RKO (cell line): ENCODE results near the gene UBE2J2.

Experiments used
- DNase-seq: peaks from one replicate; pipeline ENCODE4 v3.0.0-alpha.2; 2016; ENCODE audit warnings: low spot score

UBE2J2 gene

DNA sequence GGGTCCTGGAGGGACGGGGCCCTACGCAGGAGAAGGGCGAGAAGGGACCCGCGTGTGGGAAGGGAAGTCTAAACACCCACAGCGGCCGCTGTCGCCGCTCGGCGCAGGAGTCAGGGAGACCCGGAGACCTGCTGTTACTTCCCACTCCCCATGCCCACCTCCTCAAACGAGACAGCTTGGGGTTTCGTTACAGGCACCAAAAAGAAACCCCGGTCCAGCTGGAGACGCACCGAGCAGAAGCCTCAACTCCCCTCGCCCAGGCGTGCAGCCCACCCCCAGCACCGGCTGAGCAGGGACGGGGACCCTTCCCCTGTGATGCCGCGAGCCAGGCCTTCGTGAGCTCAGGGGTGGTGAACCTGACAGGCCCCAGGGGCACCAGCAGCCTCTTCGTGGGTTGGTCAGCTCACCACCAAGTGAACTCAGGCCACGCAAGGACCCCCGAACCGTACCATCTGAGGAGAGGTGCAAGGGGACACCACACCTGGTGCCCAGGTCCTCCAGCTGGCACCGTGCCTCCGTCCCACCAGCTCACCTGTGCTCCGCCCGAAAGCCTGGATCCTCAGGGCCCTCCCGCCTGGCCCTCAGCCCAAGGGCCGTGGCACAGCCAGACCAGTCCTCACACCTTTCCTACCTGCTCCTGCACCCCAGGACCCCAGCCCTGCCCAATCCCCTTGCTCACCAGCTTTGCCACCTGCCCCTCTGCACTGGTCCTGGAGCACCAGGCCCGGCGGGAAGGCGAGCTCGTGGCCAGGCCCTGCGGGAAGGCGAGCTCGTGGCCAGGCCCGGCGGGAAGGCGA, 46.9 kb downstream of the UBE2J2 start:
- DNase-seq: no peak

DNA sequence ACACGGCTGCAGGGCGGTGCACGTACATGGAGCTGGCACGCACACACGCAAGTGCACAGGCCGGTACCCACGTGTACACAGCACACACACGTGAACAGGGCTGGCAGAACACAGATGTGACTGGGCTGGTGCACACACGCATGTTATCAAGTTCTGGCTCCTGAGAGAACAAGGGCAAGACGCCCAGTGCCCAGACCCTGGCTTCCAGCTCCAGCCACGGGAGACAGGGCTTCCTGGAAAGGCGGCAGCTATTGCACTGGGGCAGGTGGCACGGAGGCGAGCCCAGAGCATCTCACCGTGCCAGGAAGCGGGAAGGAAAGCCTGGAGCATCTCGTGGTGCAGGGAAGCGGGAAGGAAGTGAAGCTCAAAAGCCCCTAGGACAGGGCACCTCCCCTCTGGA, 47.7 kb downstream of the UBE2J2 start:
- no peak for DNase-seq

DNA sequence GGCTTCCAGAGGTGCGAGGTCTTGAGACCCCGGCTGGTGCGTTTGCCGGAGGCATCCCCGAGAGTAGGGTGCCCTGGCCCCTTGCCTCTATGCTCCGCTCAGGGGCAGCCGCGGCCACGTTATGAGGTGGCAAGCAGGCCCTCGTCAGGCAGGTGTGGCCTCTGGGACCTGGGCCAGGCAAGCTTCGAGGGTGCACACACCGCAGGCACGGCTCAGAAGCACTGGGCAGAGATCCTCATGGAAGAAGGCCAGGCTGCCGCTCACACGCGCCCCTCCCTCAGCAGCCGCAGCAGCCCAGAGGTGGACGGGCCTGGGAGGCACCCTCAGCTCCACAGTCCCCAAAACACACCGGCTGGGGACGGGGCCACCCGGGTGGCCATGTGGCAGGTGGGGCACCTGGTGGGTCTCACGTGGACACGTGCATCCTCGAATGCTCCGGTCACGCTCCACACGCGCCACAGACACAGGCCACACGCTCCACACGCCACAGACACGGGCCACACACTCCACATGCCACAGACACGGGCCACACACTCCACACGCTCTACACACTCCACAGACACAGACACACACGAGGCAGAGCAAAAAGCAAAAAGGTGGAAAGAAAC, 48.3 kb downstream of the UBE2J2 start:
- no peak for DNase-seq

DNA sequence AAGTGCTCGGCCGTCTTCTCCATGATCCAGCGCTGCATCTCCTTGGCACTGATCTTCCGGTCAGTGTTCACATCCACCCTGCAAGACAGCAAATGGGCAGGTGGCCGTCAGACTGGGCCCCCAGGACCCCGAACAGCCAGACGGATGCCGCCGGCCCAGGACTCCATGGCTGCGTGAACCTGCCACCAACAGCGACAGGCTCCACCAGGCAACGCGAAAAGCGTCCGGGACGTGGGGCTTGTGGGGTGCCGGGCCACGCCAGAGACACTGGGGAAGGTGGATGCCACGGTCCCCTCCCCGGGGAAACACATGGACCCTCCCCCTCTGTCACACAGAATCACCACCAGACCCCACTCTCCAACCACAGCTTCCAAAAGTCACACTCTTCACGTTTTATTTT, 49.8 kb downstream of the UBE2J2 start:
- no peak for DNase-seq

DNA sequence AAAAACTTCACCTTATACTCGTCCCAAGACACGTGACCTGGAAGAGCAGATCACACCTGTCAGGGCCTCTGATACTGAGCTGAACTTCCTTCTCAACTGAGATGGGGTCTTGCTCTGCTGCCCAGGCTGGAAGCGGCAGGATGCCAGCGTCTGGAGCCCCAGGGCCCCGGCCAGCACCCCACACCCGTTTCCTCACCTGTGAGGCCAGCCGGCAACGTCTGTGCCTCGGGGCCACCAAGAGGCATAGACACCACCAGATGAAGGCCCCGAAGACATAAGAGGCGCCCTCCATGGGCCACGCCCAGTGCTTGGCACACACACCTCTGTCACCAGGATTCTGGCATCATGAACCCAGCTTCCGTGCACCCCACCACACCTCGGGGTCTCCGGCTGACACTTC, 50.3 kb downstream of the UBE2J2 start:
- no peak for DNase-seq

DNA sequence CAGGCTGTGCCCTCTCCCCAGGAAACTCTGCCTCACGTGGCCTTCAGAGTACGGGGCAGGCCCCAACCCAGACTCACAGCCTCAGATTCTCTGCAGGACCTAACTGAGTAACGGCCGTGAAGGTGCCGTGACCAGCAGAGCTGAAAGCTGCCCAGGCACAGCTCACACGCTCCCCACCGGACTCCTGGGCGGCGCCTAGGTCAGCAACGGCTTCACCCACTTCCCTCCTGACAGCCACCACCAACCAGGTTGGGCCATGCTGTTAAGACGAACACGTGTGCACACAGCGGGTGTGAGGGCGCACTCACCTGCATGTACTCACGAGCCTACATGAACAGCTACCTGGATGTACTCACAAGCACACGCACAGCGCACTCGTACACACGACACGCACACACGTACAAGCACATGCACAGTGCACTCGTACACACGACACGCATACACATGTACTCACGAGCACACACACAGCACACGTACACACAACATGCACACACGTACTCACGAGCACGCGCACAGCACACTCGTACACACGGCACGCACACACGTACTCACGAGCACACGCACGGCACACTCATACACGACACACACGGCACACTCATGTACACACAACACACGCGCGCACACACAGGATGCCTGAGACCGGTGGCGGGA, 51.0 kb downstream of the UBE2J2 start:
- no peak for DNase-seq

DNA sequence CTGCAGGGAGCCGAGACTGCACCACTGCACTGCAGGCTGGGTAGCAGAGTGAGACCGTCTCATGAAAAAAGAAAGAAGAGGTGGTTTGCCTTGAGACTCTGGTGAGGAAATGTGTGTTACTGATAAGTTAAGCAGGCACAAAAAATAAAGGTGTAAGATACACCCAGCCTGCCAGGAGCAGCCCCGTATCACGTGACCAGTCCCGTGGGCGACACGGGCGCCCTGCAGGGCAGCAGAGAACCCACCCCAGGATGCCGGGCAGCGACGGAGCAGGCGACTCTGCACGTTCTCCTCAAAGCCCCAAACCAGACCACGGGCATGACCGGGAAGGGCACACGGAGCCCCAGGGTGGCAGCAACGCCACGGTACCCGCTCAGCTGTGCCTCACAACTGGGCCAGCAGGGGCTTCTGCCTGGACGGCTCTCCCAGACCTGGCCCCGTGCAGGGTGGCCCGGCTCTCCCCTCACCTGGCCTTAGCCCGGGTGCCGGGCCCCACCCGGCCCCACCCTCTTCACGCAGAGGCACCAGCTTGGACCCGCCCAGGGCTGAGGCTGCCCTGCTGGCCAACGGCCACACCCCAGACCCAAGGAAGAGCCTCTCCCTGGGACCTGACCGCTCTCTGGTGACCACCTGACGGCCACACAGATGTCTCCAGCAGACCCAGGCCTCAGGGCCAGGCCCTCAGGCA, 51.6 kb downstream of the UBE2J2 start:
- DNase-seq: no peak

DNA sequence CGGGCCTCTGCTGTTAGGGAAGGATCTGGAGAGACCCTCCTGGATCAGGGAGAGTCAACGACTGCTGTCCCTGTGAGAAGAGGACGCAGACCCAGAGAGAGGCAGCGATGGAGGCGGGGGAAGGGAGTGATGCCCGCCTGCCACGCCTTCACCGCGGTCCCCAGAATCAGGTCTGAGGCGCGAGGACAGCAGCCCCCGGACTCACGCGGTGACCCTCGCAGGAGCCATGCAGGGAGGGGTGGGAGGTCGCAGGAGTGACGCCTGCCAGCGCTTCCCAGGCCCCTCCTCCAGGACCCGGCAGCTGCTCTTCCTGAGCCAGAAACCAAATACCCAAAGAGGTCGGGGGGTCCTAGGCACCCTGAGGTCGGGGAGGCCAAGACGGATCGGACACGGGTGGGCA, 53.5 kb downstream of the UBE2J2 start:
- DNase-seq: no peak

DNA sequence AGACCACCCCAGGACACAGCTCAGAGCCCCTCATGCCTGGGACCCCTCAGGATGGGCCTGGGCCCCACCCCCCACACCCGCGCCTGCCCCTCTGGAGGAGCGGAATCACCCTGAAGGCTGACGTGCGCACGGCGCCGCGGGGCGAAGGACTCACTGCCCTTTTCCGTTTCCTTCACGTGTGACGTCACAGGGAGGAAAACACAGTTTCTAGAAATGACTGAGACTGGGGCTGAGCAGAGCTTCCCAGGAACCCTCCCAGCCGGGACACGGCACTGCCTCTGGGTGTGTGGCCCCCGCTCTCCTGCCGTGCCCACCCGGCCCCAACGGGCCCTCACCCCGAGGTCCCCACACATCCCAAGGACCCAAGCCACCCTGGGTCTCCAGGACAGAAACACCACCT, 54.3 kb downstream of the UBE2J2 start:
- no peak for DNase-seq

DNA sequence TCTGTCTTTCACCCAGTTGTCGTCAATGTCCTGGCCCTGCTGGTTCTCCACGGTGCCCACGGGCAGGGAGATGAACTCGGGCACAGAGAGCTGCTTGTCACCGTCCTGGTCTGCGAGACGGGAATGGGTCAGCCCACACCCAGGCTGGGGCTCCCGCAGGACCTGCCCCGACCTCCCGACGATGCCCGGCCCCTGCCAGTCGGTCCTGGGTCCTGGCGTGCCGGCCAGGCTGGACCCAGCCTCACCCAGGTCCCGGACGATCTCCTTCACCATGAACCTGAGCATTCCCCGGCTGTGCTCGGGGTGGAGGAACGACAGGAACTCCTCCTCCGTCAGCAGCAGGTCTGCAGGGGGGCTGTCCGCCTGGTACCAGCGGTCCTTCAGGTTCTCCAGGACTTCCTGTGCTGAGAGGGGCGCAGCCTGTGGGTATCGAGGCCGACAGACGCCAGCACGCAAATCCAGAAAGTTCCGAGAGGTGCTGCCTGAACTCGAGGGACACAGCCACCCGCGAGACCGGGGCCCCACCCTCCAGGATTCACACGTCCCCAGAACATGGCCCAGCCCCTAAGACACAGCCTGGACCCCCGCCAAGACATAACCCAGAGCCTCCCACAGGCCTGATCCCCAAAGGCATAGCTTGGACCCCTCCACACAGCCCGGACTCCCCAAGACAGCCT, 55.0 kb downstream of the UBE2J2 start:
- no peak for DNase-seq

DNA sequence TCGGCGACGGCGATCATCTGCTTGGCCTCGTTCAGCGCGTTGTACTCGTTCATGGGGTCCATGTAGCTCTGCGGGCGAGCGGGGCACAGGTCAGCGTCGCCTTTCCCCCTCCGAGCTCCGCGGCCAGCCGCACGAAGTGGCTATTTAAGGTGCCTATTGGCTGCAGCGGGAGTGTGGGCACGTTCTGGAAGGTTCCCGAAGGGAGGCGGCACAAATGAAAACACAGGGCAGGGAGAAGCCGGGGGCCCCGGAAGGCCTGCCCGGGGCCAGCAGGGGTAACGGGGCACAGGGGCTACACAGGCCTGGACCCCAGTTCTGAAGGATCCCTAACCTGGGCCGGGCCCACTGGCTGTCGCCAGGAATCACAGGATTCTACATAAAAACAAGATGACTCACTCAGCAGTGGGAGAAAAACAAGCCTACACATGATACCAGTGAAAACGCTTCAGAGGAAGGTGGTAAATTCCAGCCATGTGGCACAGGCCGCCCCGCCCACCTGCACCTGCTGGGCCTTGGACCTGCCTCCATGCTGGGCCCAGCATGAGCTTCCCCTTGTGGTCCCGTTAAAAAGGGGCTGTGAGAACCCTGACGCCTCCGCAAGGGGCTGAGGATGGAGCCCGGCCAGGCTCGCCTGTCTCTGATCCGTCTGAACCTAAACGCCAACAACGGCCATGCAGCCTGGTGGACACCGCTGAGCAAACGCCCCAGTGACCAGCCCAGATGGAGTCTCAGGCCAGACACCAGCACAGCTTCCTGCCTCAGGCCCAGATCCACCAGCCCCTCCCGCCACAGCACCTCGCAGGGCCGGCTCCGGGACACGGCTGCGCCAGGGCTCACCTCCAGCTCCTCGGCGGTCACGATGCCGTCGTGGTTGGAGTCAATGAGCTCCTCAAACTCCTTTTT, 55.8 kb downstream of the UBE2J2 start:
- DNase-seq: no peak

DNA sequence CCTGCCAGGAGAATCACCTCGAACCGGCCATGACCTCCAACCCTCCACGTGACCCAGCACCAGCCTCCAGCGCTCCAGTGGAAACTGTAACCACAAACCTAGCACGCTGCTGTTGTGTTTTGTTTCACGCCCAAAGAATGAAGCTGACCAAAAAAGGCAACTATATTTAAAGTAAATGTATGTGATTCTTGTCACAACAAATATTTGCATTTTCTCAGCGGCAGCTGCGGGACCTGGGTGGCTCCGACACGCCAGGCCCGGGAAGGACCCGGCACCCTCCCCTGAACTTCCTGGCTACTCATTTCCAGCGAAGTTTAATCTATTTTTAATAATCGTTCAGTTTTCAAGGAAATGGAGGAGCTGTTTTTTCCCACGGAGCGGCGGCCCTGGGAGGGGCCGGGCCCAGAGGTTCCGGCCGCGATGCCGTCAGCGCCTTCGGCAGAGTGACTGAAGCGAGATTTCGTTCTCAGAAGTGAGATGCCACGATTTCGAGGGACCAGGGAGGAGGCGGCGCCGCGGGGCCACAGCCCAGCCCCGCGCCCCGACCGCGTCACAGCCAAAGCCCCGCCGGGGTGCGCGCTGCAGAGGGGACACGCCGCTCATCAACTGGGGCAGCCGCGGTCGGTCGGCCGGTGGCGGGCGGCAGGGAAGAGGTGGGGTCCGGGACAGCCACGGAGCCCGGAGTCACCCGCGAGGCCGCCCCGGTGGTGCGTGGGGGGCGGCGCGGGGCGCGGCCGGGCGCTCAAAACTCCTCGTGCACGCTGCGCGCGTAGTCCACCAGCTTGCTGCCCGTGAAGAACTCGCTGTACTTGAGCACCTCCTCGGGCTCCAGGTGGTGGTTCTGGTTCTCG, 56.7 kb downstream of the UBE2J2 start:
- no peak for DNase-seq

DNA sequence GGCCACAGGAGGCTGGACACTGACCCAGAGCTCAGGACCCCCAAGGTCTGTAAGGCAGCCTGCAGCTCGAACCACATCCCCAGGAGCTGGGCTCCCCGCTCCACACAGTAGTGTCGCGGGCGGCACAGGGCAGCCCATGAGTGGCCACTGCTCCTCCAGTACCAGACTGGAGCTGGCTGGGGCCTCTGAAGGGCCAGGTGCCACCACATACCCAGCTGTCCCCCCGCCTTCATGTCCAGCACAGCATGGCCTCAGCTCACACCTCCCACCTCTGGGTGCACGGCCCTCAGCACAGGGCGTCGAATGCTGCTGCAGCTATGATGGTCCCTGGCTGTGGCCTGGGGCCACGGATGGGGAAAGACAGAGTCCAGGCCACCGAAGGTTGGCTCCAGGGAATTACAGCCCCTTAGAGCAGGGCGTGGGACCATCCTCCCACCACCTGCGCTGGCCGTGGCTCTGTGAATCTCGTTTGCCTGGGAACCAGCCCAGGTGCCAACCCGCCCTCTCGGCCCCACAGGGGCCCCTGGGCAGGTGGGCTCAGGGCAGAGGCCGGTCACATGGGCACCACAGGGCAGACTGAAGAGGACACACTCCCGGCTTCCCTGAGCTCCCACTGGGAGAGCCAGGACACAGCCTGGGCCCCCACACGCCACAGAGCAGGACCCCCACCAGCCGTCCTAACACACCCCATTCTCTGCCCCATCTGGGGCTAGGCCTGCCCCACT, 57.6 kb downstream of the UBE2J2 start:
- DNase-seq: no peak

DNA sequence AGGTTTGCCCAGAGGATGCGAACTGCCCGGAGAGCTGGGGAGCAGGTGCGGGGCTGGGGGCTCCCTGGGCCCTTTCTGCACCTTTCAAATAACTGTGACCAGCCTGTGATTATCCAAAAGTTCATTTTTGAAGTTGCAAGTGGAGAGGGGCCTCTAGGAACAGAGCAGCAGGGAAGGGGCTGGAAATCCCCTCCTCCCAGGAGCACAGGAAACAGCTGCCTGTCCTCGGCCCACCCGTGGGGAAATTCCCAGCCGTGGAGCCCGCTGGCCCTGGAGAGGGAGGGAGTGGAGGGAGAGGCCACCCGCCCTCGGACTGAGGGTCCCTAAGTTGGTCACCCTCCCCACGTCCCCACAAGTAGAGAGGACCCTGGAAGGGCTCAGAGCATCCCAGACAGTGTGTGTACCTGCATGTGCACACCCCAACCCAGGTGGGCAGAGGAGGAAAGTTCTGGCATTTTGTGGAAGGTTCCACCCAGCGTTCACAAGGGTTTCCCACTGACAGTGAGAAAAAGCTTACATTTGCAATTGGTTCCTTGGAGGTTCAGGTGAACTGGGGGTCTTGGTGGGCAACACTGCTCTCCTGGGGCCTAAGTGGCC, 58.5 kb downstream of the UBE2J2 start:
- no peak for DNase-seq

DNA sequence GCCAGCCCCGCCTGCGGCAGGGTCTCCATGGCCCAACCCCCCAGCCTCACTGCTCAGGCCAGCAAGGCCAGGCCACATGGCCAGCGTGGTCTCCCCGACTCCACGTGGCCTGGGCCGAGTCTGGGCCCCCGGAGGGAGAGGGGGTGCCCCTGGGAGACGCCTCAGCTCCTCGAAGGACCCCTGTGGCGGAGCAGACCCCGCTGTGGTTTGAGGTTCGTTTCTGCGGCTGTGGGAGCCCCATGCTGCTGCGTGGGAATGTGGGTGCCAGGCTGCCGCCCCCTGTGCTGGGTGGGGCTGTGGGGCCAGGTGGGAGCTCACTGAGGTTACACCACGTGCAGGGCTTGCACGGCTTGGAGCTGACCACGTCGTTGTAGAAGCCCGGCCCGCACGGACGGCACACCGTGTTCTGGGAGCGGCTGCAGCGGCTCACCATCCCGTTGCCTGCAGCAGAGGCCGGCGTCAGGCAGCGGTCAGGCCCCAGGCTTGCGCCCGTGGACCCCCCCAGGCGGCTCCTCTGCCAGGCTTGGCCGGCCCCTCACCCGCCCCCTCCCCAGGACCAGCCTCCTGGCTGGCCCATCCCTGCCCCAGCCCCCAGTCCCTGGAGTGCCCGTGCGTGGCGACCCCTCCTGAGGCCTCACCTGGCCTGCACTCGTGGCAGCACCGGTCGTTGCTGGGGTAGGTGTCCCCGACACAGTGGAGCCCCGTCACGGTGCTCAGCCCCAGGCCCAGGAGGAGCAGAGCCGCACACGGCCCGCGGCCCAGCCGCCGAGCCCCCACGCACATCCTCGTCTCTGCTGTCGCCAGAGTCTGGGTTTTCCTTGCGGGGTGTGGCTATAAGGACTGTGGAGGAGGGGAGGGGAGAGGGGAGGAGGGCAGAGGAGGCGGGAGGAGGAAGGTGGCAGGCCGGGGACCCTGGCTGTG, 60.0 kb downstream of the UBE2J2 start, which contains the start of gene TNFRSF4:
Gene TNFRSF4, minus strand, starts transcription at position 809 of the 921 bp plus-strand sequence. Its CDS starts 26 bp downstream, at position 783.
- no peak for DNase-seq

DNA sequence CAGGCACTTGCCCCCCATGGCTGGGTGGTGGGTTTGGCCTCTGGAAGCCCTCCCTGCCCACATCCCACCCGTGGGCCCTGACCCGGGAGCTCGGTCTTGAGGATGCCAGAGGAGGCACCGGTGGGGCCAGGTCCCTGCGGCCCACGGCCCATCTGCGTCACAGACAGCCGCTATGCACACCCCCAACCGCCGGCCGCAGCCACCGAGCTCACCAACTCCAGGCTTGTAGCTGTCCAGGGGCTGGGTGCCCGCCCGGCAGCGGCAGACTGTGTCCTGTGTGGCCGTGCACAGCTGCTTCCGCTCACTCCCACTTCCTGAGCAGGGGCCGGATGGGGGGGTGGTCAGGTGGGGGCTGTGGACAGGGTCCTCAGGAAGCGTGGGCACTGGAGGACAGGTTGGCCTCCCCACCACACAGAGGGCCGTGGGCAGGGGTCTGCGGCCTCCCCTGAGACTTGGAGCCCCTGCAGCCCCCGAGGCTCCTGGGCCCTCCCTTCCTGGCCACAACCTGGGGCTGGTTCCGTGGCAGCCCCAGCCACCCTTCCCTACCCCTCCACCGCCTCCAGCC, 60.8 kb downstream of the UBE2J2 start:
- DNase-seq: no peak
